ENCODE measurements around the gene LYPD6.

The LYPD6 gene

DNA sequence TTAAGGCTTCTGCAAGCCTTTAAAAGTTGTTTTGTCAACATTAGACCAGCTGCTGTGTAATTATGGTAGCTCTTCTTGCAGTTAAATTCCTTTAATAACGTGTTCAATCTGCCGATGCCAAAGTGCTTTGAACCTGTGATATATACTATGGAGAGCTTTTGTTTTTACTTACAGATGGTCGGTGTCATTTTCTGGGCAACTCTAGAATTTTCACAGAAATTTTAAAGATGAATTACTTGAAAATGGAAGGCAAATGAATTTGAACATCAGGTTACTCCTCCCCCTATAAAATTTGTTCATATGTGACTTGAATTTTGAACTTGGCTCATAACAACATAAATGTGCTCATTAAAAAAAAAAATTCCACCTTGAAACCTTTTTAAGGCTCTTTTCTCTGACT is 23.0 kb downstream of the LYPD6 start:
- Histone ChIP-seq H3K9me3 (ENCODE audit: insufficient read depth, low read depth, low read length) (no peaks in the 10 kb centered on the region), H3K36me3 (ENCODE audit: insufficient read depth, low read depth, low read length) (no peaks in the 10 kb centered on the region), H3K9ac (ENCODE audit: low read depth, low read length) (no peak overlapping the region), H3K27me3 (ENCODE audit: insufficient read depth, low read length) (no peaks in the 10 kb centered on the region), H3K27ac (ENCODE audit: low read length) (no peak overlapping the region), H3K4me1 (ENCODE audit: insufficient read depth, low read length) (no peaks in the 10 kb centered on the region), H3K4me3 (ENCODE audit: low read length) (no peak overlapping the region)

DNA sequence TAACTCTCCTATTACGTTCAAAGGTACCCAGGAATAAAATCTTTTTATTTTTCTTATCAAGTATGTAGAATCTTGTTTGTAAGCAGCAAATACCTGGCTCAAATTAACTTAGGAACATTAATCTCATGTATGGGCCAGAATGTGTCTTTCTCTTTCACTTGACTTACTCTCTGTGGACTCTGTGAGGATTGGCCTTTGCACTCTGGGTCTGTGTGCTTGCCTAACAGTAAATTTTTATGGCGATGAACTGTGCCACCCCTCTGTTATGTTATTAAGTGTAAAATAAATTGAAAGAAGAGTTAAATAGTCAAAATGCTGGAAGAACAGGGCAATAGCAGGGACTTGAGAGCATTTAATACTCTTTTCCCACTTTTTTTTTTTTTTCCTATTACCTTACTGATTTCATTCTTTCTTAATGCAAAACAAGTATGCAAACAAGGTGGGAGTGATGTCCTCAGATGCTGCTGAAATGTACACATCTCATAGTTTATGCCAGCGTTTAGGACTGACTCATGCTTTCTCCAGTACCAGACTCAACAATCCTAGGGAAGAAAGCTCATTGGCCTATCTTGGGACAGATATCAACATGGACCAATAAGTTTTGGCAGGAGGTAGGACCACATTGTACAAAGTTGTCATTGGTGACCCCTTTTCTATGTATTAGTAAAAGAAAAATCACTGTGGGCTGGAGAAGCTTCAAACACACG is 25.5 kb downstream of the LYPD6 start:
- H3K9me3 ChIP-seq (ENCODE audit: insufficient read depth, low read depth, low read length): no peaks in the 10 kb centered on the region
- no peak overlapping the region for H3K9ac ChIP-seq (ENCODE audit: low read depth, low read length)
- H3K4me3 ChIP-seq (ENCODE audit: low read length): no peak overlapping the region
- H3K4me1 ChIP-seq (ENCODE audit: insufficient read depth, low read length): peaks cover 5% of the 10 kb centered on the region; the same call in 1 of the 2 replicates
- H3K27me3 ChIP-seq (ENCODE audit: insufficient read depth, low read length): no peaks in the 10 kb centered on the region
- no peak overlapping the region for H3K27ac ChIP-seq (ENCODE audit: low read length)
- no peaks in the 10 kb centered on the region for H3K36me3 ChIP-seq (ENCODE audit: insufficient read depth, low read depth, low read length)

DNA sequence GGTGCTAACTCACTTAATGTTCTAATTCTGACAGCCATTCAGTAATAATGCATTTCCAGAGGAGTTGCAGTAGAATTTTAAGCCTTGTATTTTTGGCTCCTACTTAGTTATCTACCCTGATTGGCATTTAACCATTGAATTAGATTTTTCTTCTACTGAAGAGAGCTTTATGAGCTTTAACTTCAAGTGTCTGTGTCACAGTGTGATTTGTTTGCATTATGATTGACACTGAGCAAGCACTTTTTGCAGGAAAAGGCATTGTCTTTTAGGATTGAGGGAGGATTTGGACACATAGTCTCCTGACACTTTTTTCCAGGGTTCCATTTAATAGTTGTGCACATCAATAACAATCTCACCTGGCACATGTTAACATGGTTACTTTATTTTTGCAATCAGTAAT is 26.7 kb downstream of the LYPD6 start:
- no peak overlapping the region for H3K4me3 ChIP-seq (ENCODE audit: low read length)
- H3K27me3 ChIP-seq (ENCODE audit: insufficient read depth, low read length): no peaks in the 10 kb centered on the region
- H3K9ac ChIP-seq (ENCODE audit: low read depth, low read length): no peak overlapping the region
- H3K4me1 ChIP-seq (ENCODE audit: insufficient read depth, low read length): peaks cover 5% of the 10 kb centered on the region; the same call in 1 of the 2 replicates
- no peak overlapping the region for H3K27ac ChIP-seq (ENCODE audit: low read length)
- H3K9me3 ChIP-seq (ENCODE audit: insufficient read depth, low read depth, low read length): no peaks in the 10 kb centered on the region
- H3K36me3 ChIP-seq (ENCODE audit: insufficient read depth, low read depth, low read length): no peaks in the 10 kb centered on the region

DNA sequence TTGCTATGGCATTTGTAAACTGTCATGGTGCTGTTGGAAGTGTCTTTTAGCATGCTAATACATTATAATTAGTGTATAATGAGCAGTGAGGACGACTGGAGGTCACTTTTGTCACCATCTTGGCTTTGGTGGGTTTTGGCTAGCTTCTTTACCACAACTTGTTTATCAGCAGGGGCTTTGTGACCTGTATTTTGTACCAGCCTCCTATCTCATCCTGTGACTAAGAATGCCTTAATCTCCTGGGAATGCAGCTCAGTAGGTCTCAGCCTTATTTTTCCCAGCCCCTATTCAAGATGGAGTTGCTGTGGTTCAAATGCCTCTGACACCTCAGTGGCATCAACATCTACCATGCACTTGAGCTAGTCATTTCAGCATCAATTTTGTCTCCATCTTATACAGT is 29.7 kb downstream of the LYPD6 start:
- Histone ChIP-seq H3K4me1 (ENCODE audit: insufficient read depth, low read length) (peaks cover 15% of the 10 kb centered on the region; the same call in 1 of the 2 replicates), H3K27me3 (ENCODE audit: insufficient read depth, low read length) (no peaks in the 10 kb centered on the region), H3K27ac (ENCODE audit: low read length) (no peak overlapping the region), H3K36me3 (ENCODE audit: insufficient read depth, low read depth, low read length) (no peaks in the 10 kb centered on the region), H3K9me3 (ENCODE audit: insufficient read depth, low read depth, low read length) (no peaks in the 10 kb centered on the region), H3K9ac (ENCODE audit: low read depth, low read length) (no peak overlapping the region), H3K4me3 (ENCODE audit: low read length) (no peak overlapping the region)

DNA sequence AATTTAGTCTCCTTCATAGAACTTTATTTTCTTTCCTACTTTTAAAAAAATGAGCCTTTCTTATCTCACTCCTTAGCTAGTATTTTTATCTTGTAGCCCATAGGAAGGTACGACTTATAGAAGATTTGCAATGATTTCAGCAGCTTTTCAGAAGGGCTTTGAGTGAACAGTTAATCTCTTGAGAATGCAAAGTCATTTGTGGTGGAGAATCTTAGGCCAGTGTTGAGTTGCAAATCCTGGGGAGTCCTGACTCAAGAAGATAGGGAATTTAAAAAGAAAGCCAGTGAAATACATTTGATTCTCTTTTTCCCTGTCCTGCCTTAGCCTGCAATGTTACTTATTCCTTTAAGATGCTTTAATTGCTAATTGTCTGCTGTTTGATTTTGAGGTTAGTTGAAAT is 33.6 kb downstream of the LYPD6 start:
- Histone ChIP-seq H3K9ac (ENCODE audit: low read depth, low read length) (no peak overlapping the region), H3K27me3 (ENCODE audit: insufficient read depth, low read length) (no peaks in the 10 kb centered on the region), H3K27ac (ENCODE audit: low read length) (no peak overlapping the region), H3K4me3 (ENCODE audit: low read length) (no peak overlapping the region), H3K4me1 (ENCODE audit: insufficient read depth, low read length) (peaks cover 26% of the 10 kb centered on the region; the same call in 1 of the 2 replicates), H3K9me3 (ENCODE audit: insufficient read depth, low read depth, low read length) (no peaks in the 10 kb centered on the region; the same call in 1 of the 2 replicates), H3K36me3 (ENCODE audit: insufficient read depth, low read depth, low read length) (no peaks in the 10 kb centered on the region)

DNA sequence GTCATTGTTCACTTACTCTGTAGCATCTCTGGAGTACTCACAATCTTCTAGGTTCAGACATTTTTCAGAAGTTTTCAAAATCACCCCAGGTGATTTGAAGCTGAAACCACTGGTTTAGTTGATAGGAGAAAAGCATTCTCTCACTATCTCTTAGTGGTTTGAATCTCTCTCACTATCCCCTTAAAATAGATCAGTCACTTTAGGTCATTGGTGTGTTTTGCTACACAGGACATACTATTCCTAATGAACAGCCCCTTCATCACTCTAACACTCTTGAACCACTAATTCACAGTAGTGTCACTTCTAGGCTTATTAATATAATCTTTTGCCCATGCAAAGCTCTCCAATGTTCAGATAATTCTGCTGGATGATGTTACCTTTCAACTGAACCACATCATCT is 34.5 kb downstream of the LYPD6 start:
- no peak overlapping the region for H3K9ac ChIP-seq (ENCODE audit: low read depth, low read length)
- no peaks in the 10 kb centered on the region for H3K36me3 ChIP-seq (ENCODE audit: insufficient read depth, low read depth, low read length)

DNA sequence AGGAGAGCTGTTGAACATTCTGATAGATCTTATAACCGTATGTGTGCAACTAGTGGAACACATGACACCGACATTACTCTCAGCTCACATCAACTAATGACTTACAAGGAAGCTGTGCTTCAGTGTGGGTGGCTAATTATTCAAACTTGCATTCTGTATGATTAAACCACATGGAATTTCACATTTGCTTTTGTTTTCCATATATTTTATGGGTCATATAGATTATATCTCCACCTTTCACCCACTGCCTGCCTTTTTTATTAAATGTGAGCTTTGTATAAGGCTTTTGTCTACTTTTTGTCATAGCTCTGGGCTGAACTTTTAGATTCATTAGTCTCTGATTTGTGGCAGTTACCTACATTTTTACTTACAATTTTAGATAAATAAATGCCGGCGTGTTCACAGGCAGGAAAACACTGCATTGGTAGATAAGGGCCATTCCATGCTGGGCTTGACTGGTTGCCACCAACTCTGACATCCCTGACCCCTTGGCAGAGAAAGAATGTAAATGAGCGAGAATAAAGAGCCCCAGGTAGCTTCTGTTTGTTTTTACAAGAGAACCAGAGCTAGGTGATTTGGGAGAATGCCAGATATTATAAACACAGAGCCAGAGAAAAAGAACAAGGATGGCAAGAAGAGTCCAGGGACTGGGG is 35.7 kb downstream of the LYPD6 start:
- H3K36me3 ChIP-seq (ENCODE audit: insufficient read depth, low read depth, low read length): no peaks in the 10 kb centered on the region
- no peaks in the 10 kb centered on the region; the same call in 1 of the 2 replicates for H3K9me3 ChIP-seq (ENCODE audit: insufficient read depth, low read depth, low read length)
- peak overlapping the region; percentile 8; the same call in 1 of the 2 replicates for H3K4me3 ChIP-seq (ENCODE audit: low read length)
- no peak overlapping the region for H3K9ac ChIP-seq (ENCODE audit: low read depth, low read length)
- no peak overlapping the region for H3K27ac ChIP-seq (ENCODE audit: low read length)
- H3K27me3 ChIP-seq (ENCODE audit: insufficient read depth, low read length): no peaks in the 10 kb centered on the region
- H3K4me1 ChIP-seq (ENCODE audit: insufficient read depth, low read length): peaks cover 21% of the 10 kb centered on the region; the same call in 1 of the 2 replicates

More for the DNA sequence above, 34.5 kb downstream of the LYPD6 start:
- Histone ChIP-seq H3K4me1 (ENCODE audit: insufficient read depth, low read length) (peaks cover 26% of the 10 kb centered on the region; the same call in 1 of the 2 replicates), H3K4me3 (ENCODE audit: low read length) (no peak overlapping the region), H3K27ac (ENCODE audit: low read length) (no peak overlapping the region), H3K27me3 (ENCODE audit: insufficient read depth, low read length) (no peaks in the 10 kb centered on the region), H3K9me3 (ENCODE audit: insufficient read depth, low read depth, low read length) (no peaks in the 10 kb centered on the region; the same call in 1 of the 2 replicates)

DNA sequence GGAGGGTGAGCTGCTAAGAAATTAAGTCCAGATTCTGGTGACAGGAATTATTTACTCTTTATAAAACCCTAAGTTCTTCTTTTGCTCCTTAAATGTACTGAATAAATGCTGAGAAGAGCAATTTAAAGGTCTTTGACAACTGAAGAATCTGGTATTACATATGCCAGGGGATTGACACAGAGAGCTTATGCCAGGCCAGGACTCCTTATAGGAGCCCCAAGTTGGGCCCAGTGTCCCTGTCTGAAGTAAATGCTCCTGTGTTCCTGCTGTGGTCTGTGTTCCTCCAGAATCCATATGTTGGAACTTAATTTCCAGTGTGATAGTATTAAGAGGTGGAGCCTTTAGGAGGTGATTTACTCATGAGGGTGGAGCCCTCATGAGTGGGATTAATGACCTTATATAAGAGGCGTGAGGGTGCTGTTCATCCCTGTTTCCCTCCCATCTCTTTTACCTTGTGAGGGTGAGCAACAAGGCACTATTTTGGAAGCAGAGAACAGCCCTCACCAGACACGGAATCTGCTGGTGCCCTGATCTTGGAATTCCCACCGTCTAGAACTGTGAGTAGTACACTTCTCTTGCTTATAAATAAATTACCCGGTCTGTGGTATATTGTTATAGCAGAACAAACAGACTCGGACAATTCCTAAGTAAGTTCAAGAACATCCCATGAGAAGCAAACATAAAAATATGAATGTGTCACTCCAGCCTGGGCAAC is 39.8 kb downstream of the LYPD6 start:
- Histone ChIP-seq H3K27ac (ENCODE audit: low read length) (no peak overlapping the region), H3K27me3 (ENCODE audit: insufficient read depth, low read length) (no peaks in the 10 kb centered on the region), H3K36me3 (ENCODE audit: insufficient read depth, low read depth, low read length) (no peaks in the 10 kb centered on the region), H3K9ac (ENCODE audit: low read depth, low read length) (no peak overlapping the region), H3K9me3 (ENCODE audit: insufficient read depth, low read depth, low read length) (no peaks in the 10 kb centered on the region; the same call in 1 of the 2 replicates), H3K4me1 (ENCODE audit: insufficient read depth, low read length) (peaks cover 11% of the 10 kb centered on the region; the same call in 1 of the 2 replicates), H3K4me3 (ENCODE audit: low read length) (no peak overlapping the region)

DNA sequence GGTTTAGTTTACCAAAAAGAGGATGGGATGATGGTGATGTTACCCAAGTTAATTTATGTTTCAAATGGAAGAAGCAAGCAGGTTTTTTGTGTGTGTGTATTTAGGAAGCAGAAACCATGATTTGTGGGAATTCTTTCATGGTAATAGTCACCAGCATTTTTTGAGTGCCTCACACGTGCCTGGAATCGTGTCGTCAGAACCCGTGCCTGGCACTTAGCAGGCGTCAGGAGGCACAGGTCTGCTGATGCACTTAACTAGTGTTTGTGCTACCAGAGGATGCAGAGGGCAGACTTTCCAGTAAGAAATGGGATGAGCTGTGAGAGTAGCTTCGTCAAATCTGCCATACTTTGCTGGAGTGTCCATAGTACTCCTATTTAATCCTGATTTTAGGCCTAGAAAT is 41.1 kb downstream of the LYPD6 start:
- H3K4me3 ChIP-seq (ENCODE audit: low read length): no peak overlapping the region
- H3K9me3 ChIP-seq (ENCODE audit: insufficient read depth, low read depth, low read length): no peaks in the 10 kb centered on the region; the same call in 1 of the 2 replicates
- no peaks in the 10 kb centered on the region for H3K36me3 ChIP-seq (ENCODE audit: insufficient read depth, low read depth, low read length)
- no peaks in the 10 kb centered on the region for H3K27me3 ChIP-seq (ENCODE audit: insufficient read depth, low read length)
- H3K9ac ChIP-seq (ENCODE audit: low read depth, low read length): no peak overlapping the region
- peaks cover 13% of the 10 kb centered on the region; the same call in 1 of the 2 replicates for H3K4me1 ChIP-seq (ENCODE audit: insufficient read depth, low read length)
- H3K27ac ChIP-seq (ENCODE audit: low read length): no peak overlapping the region

DNA sequence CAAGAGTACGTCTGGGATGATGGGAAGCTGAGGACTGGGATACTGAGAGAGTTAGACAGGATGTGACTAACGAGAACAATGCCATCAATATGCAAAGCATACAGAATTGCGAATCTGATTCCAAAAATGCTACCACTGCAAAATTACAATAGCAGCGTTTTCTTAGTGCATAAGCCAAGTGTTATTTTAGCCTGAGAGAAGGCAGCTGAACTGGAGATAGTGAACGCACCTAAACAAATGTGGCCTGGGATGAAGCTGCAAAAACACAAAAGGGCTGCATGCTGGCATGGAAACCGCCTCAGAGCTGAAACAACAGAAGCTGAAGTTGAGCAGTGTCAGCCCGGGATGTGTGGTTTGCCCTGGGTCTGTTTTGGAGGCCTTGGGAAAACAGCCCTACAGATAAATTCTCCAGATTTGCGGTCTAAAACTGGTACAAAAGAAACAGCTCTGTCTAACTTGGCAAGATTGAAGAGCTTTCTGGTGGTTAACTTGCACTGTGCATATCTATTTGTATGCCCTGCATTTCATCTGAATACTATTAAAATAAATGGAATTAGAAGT is 45.5 kb downstream of the LYPD6 start:
- Histone ChIP-seq H3K4me3 (ENCODE audit: low read length) (no peak overlapping the region), H3K36me3 (ENCODE audit: insufficient read depth, low read depth, low read length) (no peaks in the 10 kb centered on the region), H3K9me3 (ENCODE audit: insufficient read depth, low read depth, low read length) (no peaks in the 10 kb centered on the region), H3K4me1 (ENCODE audit: insufficient read depth, low read length) (peaks cover 17% of the 10 kb centered on the region; the same call in 1 of the 2 replicates), H3K9ac (ENCODE audit: low read depth, low read length) (no peak overlapping the region), H3K27ac (ENCODE audit: low read length) (no peak overlapping the region), H3K27me3 (ENCODE audit: insufficient read depth, low read length) (no peaks in the 10 kb centered on the region)

DNA sequence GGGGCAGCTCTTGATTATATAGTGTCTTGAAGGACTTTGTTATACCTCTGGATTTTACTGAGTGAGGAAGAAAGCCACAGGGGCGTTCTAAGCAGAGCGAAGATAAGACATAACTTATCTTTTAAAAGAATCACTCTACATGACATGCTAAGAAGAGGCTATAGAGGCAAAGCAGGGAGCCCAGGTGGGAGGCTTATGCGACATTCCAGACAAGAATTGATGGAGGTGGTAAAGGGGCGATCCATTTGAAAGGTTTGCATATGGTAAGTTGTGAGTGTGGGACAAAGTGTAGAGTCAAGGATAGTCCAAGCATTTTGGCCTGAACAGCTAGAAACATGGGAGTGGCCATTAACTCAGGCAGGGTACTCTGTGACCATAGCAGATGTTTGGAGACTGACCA is 49.8 kb downstream of the LYPD6 start:
- H3K27ac ChIP-seq (ENCODE audit: low read length): no peak overlapping the region
- no peak overlapping the region for H3K9ac ChIP-seq (ENCODE audit: low read depth, low read length)
- no peaks in the 10 kb centered on the region for H3K36me3 ChIP-seq (ENCODE audit: insufficient read depth, low read depth, low read length)
- no peak overlapping the region for H3K4me3 ChIP-seq (ENCODE audit: low read length)
- peaks cover 17% of the 10 kb centered on the region; the same call in 1 of the 2 replicates for H3K4me1 ChIP-seq (ENCODE audit: insufficient read depth, low read length)
- no peaks in the 10 kb centered on the region for H3K27me3 ChIP-seq (ENCODE audit: insufficient read depth, low read length)
- H3K9me3 ChIP-seq (ENCODE audit: insufficient read depth, low read depth, low read length): no peaks in the 10 kb centered on the region
